Testis (tissue), 2 donors: ENCODE measurements around the gene TINAGL1.

Source experiments
- POLR2A ChIP-seq: fragments of 450-650 bp; IDR thresholded peaks from one replicate; pipeline ENCODE4 v1.6.1; 2017; ENCODE audit warnings: antibody characterized with exemption, mild to moderate bottlenecking, moderate library complexity
- TF ChIP-seq, protein P1 (sequence below), 3 experiments: fragments of 450-650 bp in 2 of 3; fragments of 200-600 bp in 1 of 3; sonication (generic) in 1 of 3; IDR thresholded peaks; one replicate each; pipeline ENCODE4 v1.5.1; 2016 to 2019; ENCODE audit warnings: antibody characterized with exemption in 3 of 3, mild to moderate bottlenecking in 2 of 3, moderate library complexity in 1 of 3

DNA sequence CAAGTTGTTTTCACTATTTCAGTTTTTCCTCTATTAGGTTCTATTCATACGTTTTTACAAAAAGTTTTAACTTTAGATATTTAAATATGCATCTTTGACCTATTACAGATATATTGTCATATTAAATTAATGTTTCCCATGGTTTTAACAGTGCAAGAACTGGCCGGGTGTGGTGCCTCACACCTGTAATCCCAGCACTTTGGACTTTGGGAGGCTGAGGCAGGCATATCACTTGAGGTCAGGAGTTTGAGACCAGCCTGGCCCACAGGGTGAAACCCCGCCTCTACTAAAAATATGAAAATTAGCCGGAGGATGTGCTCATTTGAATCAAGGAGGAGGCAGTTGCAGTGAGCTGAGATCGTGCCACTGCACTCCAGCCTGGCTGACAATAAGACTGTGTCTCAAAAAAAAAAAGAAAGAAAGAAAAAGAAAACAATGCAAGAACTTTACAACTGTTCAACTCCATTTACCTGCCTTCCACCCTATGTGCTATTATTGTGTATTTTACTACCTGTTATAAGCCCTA, 19.8 kb upstream of the TINAGL1 start:
- TF ChIP-seq, protein P1, sequence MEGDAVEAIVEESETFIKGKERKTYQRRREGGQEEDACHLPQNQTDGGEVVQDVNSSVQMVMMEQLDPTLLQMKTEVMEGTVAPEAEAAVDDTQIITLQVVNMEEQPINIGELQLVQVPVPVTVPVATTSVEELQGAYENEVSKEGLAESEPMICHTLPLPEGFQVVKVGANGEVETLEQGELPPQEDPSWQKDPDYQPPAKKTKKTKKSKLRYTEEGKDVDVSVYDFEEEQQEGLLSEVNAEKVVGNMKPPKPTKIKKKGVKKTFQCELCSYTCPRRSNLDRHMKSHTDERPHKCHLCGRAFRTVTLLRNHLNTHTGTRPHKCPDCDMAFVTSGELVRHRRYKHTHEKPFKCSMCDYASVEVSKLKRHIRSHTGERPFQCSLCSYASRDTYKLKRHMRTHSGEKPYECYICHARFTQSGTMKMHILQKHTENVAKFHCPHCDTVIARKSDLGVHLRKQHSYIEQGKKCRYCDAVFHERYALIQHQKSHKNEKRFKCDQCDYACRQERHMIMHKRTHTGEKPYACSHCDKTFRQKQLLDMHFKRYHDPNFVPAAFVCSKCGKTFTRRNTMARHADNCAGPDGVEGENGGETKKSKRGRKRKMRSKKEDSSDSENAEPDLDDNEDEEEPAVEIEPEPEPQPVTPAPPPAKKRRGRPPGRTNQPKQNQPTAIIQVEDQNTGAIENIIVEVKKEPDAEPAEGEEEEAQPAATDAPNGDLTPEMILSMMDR (IDR thresholded peaks at IDR 0.05): no peak
- no peak for TF ChIP-seq POLR2A
